Stimulated activated CD8-positive, alpha-beta memory T cell treated with anti-CD3 and anti-CD28 coated beads, Interleukin-12 subunit alpha, Interleukin-12 subunit beta, amount 100 ng/mL, for 4 hours (primary cell): Measurements from ENCODE around the gene CENPE.

Source experiments
- DNase-seq: peaks from one replicate; pipeline ENCODE4 v3.0.0-alpha.2; 2020; ENCODE audit warnings: low read depth

CENPE gene

DNA sequence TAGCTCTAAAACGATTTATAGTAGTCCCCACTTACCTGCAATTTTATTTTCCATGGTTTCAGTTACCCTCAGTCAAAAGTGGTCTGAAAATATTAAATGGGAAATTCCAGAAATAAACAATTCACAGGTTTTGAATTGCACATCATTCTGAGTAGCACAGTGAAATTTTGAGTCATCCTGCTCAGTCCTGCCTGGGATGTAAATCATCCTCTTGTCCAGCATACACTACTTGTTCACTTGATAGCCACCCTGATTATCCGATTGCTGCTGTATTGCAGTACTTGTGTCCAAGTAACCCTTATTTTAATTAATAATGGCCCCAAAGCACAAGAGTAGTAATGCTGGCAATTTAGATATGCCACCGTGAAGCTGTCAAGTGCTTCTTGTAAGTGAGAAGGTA is 75.0 kb downstream of the CENPE start:
- DNase-seq: no peak

DNA sequence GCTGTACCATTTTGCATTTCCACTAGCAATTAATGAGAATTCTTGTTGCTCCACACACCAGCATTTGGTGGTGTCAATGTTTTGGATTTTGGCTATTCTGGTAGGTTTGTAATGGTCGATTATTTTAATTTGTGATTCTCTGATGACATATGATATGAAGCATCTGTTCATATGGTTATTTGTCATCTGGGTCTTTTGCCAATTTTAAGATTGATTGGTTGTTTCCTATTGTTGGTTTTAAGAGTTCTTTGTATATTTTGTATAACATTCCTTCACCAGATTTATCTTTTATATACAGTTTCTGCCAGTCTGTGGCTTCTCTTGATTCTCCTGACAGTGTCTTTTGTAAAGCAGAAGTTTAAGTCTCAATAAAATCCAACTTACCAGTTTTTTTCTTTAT is 80.0 kb downstream of the CENPE start:
- DNase-seq: no peak

DNA sequence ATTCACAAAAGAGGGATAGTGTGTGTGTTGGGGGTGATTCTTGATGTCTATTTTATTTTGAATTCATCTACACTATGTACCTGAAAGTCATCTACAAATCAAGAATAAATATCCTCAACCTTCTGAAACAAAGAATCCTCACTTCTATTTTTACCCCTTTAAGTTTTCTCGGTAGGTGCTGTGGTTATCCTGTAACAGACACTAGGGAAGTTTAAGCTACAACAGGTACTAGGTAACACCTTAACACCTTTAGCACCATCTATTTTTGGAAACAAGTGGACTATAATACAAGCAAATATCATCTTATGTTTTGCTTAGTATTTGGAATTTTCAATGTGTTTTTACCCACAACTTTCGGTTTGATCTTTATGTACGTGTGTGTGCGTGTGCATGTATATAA is 86.5 kb downstream of the CENPE start:
- DNase-seq: no peak

DNA sequence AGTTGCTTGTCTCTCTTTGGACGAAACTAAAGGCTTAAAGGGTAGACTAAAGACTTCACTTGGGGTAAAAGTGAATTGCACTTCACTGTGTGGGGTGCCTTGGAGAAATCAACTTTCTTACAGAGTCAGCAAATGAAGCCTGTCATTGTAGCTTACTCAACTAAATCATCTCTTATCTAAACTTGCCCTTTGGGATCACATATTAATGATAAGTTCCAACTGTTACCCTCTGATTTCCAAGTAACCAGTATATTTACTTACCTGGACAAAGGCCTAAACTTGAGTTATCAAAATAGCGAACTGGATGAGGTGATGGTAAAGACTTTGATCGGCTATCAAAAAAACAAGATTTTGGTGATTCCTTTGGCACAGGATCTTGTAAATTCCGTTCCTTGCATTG is 89.6 kb downstream of the CENPE start:
- no peak for DNase-seq

DNA sequence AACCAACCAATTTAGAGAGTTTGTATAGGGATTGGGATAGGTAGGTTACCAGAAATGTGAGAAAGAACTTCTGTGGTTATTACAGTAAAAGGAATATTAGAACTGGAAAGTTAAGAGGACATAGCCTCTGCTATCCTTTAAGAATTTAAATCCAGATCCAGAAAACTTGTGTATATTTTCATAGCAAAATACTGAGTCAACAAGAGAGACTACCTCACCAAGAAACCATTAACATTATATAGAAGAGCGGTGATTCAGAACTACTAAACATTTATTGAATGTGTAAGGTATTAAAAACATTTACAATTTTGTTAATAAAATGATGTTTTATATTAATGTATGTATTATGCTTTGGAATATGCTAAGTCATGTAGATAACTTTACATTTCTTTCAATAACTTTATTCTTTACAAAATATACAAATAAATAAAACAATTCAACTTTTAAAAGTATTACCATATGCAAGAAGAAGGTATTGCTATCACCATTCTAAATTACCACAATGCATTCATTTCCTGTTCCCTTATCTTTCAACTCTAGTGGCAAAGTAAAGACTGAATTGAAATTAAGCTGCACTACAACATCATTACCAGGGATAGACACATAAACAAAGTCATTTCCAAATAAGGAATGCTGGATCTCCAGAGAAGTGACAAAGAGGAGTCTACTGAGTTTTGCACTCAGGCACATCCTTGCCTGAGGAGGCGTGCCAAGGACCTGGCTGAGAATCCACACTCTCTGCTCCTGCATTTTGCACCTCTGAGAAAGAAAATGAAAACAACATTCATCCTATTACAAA is 92.4 kb downstream of the CENPE start:
- DNase-seq: no peak

DNA sequence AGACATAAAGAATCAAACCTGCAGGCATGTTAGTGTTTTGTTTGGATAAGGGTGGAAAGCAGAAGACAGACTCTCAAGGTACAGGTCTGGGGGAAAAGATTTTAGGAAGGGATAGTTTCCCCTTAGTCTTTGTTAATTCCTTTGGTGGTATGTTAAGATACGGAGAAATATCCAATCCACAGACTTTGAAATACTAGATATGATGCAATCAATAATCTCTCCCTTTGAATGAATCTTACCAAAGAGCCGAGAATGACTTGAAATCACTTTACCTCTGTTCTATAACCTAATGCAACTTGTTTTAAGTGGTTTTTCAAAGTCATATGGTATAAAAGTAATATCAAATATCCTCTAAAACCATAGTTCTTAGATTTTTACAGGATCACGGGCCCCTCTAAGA is 93.3 kb downstream of the CENPE start:
- DNase-seq: no peak

DNA sequence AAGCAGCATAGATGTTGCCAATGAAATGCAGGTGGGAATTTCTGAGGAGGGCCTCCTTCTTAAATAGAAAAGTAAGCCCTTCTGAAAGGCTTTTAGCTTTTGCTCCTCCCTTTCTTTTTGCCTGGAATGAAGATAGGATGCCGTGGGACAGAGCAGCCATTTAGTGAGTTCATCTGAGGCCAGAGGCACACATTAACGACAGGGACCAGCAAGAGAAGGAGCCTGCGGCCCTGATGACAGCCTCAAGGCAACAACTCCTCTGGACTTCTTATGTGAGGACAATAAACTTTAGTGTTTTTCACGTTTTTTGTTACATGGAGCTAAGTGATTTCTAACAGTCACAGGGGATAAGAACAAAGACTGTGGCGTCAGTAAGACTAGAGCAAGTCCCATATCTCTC is 97.5 kb downstream of the CENPE start:
- no peak for DNase-seq

DNA sequence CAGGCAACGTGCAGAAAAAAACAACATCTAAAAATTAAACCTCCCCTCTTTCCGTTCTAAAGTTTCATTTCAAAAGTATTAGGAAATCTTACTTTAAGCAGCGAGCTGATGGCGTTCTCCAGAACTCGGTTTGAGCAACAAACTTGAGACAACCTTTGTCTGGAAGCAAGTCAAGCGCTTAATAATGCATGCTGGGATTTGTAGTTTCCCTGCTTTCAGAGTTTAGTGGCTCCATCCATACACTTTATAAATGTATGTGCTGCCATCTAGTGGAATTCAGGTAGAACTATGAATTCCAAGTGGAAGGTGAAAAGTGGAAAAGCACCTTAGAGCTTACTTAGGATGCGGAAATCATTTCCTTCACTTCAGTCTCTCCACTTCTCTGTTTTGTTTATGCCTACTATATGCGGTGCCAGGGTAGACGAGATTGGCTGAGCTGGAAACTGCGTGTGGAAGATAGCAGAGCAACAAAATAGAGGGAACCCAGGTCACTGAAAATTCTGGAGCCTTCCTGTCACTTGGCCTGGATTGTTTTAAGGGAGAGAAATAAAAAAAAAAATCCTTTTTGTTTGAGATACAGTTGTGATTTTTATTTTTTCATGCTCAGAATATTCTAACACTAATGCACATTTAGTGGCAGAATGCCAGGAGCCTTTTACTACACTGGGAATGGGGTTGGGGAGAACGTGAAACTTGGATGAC is 98.3 kb downstream of the CENPE start, which contains the start of gene BDH2:
Gene BDH2, minus strand, starts transcription at position 144 of the 702 bp plus-strand sequence. CDS start 3,580 bp downstream, outside the sequence.
- no peak for DNase-seq

DNA sequence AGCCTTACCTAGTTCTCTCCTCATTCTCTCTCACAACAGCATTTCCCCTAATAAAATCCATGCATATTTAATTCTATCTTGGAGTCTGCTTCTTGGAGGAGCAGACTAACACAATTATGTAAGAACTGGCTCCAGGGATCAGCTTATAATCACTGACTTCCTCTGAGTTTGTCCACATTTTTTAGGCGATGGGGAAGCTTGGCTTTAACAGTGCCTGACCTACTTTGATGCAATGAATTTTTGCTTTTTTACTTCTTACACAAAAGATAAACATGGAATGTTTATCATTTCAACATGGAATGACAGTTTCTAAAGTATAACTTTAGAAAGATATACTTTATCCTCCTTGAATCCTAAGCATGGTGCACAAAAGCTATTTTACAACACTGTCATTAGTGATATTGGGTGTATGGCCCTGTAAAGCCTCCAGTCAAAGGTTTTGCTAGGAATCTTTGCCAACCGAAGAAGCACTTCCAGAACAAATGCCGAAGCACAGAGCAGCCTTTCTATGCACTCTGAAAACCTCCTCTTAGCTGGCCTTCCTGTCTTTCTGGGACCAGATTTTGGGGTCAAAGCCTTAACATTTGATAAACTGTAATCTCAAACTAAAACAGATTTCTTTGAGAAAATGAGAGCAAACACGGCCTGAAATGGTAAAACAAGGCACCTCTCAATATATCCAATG is 99.2 kb downstream of the CENPE start:
- no peak for DNase-seq

DNA sequence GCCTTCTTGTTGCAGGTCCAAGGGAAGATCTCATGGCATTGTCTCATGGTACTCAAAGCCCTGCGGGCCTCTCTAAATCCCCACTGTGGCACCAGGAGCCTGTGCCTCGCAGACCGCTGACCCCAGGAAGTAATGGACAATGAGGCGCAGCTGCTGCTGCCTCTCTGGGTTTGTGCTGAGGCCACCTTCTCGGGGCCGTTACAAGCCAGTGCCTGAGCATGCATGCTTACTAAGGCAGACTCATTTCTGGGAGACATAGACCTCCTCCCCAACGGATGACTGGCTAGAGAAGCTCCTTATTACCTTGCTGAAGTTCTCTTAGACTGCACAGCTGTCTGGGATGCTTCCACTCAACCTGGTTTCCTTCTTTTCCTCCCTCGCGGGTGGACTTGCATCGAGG is 99.8 kb downstream of the CENPE start:
- no peak for DNase-seq

DNA sequence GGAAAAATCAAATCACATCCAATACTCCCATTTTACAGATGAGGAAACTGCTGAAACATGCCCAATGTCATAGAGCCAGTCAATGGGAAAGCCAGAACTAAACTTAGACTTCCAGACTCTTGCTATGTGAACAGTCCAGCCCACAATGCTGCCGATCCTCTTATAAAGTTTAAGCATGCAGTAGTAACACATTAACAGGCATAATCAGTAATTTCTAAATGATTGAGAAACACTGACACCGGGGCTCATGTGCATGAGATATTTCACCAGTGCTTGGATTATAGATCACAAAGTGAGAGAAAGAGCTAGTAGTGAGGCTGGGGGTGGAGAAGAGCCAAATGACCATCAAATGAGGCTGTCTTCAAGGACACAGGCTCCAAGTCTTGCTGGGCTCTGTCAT is 101.0 kb downstream of the CENPE start:
- DNase-seq: no peak

DNA sequence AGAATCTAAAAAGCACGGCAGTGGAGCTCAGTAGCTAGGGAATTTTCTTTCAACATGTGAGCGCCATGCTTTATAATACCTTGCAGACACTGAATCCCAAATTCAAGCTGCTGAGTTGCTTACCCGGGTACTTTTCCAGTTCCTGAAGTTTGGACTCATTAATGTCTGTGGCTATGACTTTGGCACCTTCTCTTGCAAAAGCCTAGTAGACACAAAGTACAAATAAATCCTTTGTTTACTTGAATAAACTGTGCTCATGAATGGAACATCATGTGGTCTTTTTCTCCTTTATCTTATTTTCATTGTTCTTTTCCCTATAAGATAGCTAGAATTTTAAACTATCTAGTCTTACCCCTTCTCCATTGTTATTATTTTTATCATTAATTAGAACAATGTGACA is 103.1 kb downstream of the CENPE start:
- no peak for DNase-seq

DNA sequence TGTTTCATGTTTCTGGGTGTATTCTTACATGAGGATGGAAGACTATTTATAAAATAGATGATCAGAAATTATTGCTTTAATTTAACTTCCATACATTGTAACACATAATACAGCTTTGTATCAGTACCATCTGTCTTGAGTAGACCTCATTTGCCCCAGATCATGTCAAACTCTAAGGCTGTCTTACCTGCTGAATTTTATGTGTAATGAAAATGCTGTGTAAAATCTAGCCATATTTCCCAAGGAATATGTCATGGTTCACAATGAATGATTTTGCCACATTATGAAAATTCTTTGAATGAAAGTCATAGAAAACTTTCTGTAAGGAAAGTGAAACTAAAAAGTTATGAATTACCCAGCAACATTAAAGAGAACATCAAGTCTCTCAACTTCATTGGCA is 105.9 kb downstream of the CENPE start:
- DNase-seq: no peak

DNA sequence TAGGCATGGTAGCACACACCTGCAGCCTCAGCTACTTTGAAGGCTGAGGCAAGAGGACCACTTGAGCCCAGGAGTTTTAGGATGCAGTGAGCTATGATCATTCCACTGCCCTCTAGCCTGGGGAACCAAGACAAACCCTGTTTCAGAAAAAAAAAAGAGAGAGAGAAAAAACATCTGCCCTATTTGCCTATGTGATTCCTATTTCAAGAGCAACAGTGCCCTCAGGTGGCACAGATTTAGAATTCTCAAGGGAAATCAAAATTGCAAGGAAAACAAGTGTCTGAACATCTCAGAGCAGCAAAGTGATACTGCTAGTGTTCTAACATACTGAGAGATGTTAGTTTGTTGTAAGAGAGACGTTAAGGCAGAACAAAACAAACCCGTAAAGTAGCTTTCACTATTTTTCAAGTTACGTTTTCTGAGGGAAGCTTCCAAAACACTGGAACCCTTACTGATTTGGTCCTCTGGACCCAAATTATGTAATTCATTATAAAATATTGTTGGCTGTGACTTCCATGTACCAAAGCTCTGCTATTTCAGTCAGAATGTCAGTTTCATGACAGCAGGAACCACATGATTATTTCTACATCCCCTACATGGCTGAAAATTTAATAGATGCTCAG is 106.4 kb downstream of the CENPE start:
- no peak for DNase-seq

DNA sequence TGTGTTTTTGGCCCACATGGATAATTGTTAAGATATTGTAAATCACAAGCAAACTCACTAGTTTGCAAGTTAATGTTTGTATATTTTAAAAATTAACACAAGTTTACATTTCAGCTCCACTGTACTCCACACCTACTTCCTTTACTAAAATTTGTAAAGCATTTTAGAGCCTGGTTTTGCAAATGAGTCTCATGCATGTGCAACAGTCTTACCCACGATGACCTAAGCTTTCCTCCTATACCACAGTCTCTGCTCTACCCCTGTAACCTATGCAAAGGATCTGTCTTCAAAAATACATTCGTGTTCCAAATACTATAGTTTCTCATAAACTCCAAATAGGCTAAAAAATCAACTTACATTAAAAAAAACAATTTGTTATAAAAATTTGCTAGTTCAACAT is 108.7 kb downstream of the CENPE start:
- no peak for DNase-seq

DNA sequence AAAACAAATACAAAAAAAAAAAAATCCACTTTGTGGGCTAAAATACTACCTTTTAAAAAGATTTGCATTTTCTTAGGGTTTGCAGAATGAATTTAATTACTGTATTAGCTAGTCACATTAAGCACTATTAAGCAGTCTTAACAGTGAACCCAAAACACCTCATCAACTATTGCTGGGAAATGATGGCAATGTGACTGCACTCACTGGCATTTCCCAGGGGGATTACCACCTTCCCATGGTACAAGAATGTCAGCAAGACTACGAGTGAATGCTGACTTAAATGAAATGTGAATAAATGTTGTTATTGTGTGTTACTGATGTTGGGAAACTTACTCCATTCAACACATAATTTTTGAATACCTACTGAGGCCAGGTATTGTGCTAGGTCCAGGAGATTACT is 111.6 kb downstream of the CENPE start:
- no peak for DNase-seq

DNA sequence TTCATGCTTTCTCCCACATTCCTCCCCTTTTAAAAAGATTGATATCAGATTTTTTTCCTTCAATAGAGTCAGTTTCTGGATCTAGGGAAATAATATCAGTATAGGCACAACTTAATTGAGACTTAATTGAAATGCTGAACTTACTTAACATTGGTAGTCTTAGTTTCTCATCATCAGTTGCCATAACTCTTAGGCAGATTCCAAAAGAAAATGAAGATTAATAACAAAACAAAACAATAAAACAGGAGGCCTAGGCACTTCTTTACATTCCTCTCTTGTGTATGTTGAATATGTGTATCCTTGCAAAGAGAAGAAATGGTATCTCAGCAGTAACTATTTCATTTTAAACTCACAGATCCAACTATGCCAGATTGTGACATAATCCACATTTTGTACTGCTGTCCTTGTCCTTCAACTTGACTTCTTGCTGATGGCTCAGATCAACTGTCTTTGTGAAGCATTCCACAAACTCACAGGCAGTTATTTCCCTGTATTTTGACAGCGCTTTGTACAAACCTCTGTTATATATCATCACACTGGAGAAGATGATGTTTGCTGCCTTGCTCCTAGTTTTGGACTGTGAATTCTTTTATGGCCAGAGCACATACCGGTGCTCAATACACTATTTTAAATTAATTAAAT is 112.5 kb downstream of the CENPE start:
- no peak for DNase-seq

DNA sequence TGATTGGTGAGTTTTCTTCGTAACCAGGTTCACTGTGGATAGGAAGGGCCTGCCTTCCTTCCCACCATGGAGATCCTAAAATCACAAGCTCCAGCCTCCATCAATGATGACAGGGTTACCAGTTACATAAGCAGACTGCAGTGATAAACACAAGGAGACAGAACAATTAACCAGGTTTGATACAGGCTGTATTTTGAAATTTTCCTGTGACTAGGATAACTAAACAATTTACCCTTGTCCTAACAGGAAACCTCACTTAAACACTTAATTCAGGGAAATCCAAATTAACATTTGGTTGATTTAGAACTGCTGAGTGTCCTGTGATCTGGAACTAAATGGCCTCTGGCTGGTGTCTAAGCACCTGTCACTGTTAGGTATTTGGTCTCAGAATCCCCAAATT is 118.5 kb downstream of the CENPE start:
- DNase-seq: no peak

DNA sequence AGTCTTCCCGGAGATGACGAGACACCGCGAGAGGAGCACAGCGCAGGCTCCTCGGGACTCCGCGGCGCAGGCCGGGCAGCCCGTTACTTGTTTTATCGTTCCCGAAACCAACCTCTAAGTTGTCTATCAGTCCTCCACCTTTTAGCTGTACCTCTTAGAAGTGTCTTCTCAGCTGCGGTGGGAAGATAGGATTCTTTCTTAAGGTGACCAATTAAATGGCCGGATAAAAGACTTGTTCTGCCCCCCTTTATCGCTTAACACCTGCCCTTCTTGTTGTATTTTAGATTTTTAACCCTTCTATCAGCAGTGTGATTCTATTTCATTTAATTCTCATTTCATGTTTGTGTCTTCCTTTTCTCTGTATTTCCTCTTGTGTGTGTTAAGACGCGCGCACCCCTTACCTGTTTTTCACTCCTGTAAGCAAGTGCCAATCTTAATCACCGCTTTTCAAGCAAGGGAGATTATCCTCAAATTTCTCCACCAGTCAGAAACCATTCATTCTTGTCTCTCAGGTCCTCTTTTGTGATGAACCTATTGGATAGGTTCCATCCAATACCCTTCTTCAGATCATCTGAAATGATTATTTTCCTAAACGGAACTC is 121.3 kb downstream of the CENPE start, which contains the start of gene SLC9B2:
Gene SLC9B2, minus strand, starts transcription at position 15 of the 601 bp plus-strand sequence. CDS start 9,211 bp downstream, outside the sequence.
- DNase-seq: no peak

DNA sequence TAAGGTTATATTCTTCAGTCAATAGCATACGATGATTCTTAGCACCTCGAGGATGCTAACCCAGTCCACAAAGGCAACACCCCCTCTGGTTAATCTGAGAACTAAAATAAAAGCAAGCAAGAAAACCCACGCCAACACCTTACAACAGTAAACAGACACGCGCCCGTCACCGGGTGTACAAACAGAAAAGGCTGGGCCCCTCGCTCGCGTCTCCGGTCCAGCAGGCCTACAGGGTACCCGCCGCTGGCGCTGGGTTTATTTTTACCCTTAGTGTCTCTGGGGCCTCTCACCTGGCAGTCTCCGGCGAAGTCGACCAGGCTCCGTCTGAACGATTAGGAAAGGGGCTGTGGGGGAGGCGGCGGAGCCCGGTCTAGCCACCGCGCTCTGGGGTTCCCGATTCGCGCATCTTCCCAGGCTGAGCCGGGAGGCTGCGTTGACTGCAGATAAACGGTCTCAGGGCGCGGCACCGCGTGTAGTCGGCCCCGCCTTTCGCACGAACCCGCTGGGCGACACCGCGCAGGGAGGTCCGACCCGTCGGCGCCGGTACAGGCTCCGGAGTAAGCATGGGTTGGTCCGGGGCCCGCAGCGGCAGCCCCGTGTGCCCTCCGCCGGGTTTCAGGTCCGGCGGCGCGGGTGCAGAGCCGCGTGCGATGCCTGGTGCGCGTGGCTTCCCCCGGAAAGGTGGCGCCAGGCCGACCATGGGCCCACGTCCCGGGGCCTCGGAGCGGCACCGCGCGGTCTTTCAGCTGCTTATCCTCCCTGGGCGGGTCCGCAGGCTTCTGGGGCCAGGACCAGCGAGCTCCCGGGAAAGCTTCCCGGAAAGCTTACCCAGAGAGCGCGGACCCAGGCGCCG is 122.0 kb downstream of the CENPE start:
- peak; percentile 56 for DNase-seq
